ENCODE measurements around the gene TAS2R60.

The TAS2R60 gene

GRCh38 chr7:143492799-143493739, 49.8 kb downstream of the TAS2R60 start:
- no peak for TF ChIP-seq ZFX (IDR thresholded peaks at IDR 0.05)
- no peak for TF ChIP-seq CTCF (conservative IDR thresholded peaks at IDR 0.05)
- no peak overlapping the region for H3K27ac ChIP-seq

GRCh38 chr7:143493751-143494150, 50.5 kb downstream of the TAS2R60 start:
- TF ChIP-seq CTCF (conservative IDR thresholded peaks at IDR 0.05) (no peak), ZFX (IDR thresholded peaks at IDR 0.05) (no peak)
- H3K27ac ChIP-seq = no peak overlapping the region
